ENCODE results near the gene SEMA3E. TPM values are rescaled to one million over a fixed set of nuclear protein-coding genes. Genes with fewer than 3 reads are reported as not detected.

SEMA3E gene
- total and polyA plus RNA-seq, 7 donors, result under 0.01 to 16.3 (median 7.8) TPM

DNA sequence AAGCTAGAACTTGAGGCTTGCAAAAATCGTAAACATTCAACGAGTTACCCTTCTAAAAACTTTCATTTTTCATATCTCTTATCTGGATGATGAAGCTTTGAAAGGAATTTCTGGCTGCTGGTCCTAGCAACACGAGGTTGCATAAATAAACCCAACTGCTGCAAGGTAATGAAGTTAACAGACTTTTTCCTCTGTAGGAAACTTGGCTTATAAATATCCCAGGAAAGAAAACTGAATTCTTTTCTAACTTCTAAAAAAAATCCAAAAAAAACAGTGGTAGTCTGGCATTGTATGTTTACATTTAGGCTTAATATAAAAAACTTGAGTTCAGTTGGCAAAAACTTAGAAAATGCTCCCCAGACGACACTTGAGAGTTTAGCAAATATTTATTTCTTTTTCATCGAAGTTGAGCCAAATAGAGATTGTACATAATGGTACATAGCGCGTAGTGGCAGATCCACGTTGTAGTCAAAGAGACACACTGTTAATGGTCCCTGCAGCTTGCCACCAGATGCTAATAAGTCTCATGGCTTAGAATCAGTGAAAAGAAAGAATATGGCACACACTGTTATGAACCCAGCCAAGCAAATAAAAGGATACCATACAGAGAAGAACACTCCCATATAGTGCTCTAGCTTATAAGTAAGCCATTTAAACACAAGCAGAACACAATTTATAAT, 285.9 kb downstream of the SEMA3E start:
- Histone ChIP-seq H3K9me3 (no peaks in the 10 kb centered on the region), H3K27me3 (no peaks in the 10 kb centered on the region), H3K36me3 (no peaks in the 10 kb centered on the region), H3K27ac (no peak overlapping the region), H3K4me3 (no peak overlapping the region), H3K4me1 (no peaks in the 10 kb centered on the region)
- 45 to 60% methylated on average over 8 of the region's 8 CpGs for WGBS, 2 donors
- intact Hi-C loops (cut with DNase I), result no loop called here
- DNase-seq, result no peak
- TF ChIP-seq EP300 (IDR thresholded peaks at IDR 0.05) (no peak), POLR2A (IDR thresholded peaks at IDR 0.05) (no peak), POLR2AphosphoS5 (IDR thresholded peaks at IDR 0.05) (no peak)
- TF ChIP-seq, protein P1, sequence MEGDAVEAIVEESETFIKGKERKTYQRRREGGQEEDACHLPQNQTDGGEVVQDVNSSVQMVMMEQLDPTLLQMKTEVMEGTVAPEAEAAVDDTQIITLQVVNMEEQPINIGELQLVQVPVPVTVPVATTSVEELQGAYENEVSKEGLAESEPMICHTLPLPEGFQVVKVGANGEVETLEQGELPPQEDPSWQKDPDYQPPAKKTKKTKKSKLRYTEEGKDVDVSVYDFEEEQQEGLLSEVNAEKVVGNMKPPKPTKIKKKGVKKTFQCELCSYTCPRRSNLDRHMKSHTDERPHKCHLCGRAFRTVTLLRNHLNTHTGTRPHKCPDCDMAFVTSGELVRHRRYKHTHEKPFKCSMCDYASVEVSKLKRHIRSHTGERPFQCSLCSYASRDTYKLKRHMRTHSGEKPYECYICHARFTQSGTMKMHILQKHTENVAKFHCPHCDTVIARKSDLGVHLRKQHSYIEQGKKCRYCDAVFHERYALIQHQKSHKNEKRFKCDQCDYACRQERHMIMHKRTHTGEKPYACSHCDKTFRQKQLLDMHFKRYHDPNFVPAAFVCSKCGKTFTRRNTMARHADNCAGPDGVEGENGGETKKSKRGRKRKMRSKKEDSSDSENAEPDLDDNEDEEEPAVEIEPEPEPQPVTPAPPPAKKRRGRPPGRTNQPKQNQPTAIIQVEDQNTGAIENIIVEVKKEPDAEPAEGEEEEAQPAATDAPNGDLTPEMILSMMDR (IDR thresholded peaks at IDR 0.05), result no peak

DNA sequence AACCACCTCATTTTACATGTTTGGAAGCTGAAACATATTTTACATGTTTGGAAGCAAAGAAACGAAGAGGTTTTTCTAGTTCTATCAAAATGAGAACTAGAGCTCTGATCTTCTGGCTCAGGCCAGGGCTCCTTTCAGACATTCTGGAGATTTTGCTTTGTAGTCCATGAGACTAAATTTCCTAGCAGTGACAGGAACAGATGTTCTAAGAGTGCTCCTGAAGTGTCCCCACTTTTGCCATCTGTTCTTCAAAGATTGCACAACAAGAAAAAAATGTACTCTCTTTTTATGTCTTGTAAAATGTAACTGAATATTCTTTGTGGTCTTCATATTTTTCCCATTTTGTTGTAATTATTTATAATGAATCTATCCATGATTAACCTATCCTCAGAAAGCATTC, 289.8 kb downstream of the SEMA3E start:
- Histone ChIP-seq H3K36me3 (no peaks in the 10 kb centered on the region), H3K4me1 (no peaks in the 10 kb centered on the region), H3K27ac (no peak overlapping the region), H3K4me3 (no peak overlapping the region), H3K9me3 (no peaks in the 10 kb centered on the region), H3K27me3 (no peaks in the 10 kb centered on the region)
- WGBS, 2 donors, result 82 to 86% methylated on average over 1 of the region's 1 CpG
- DNase-seq, result no peak
- TF ChIP-seq POLR2A (IDR thresholded peaks at IDR 0.05) (no peak), EP300 (IDR thresholded peaks at IDR 0.05) (no peak), POLR2AphosphoS5 (IDR thresholded peaks at IDR 0.05) (no peak)
- TF ChIP-seq, protein P1 (IDR thresholded peaks at IDR 0.05), result no peak
- intact Hi-C loops (cut with DNase I), result no loop called here

DNA sequence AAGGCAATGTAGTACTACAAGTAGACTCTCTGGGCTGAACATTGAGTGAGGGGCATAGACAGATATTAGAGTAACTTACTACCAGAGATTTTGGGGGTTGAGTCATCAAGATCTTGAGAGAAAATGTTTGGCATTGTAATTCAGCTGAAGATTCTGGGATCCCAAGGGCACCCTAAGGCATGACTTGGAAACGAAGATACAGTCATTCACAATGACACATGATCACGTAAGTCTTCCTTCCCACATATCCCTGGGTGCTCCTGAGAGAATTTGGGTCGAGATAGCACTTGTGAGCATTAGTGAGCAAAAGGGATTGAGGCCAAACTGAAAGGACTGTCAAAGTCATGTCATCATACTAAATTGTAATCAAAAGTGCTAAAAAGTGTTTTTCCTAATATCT, 293.8 kb downstream of the SEMA3E start:
- Histone ChIP-seq H3K4me1 (no peaks in the 10 kb centered on the region), H3K27ac (no peak overlapping the region), H3K36me3 (no peaks in the 10 kb centered on the region), H3K9me3 (peaks cover 0 to 4% (median 0%) of the 10 kb centered on the region in 4 donors), H3K27me3 (no peaks in the 10 kb centered on the region), H3K4me3 (no peak overlapping the region)
- intact Hi-C loops (cut with DNase I), result no loop called here
- TF ChIP-seq EP300 (IDR thresholded peaks at IDR 0.05) (no peak), POLR2AphosphoS5 (IDR thresholded peaks at IDR 0.05) (no peak), POLR2A (IDR thresholded peaks at IDR 0.05) (no peak)
- TF ChIP-seq, protein P1 (IDR thresholded peaks at IDR 0.05), result no peak
- no peak for DNase-seq
- WGBS, 2 donors, result 73 to 82% methylated on average over 3 of the region's 3 CpGs

DNA sequence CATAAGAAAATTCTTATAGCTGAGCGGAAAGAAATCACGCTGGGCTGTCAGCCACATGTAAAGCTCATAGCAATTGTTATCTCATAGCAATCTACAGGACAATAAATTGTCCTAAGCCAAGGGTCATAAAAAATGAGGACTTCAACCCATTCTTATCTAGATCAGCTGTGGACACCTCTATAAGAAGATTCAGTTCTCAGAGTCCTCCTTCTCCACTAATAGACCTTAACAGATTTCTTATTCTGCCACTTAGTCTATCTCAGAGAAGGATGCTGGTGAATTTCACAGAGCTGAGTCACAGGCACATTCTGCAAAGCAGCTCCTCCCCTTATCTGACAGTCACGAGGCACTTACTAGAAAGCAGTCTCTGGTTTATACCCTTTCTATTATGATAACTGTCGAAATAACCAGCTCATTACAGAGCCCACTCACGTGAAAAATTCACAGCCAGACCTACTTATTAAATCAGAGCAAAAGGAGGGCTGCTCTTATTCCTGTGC, 300.9 kb downstream of the SEMA3E start:
- WGBS, 2 donors, result 12 to 41% methylated on average over 5 of the region's 5 CpGs
- Histone ChIP-seq H3K4me3 (no peak overlapping the region), H3K9me3 (peaks cover 0 to 4% (median 1%) of the 10 kb centered on the region in 4 donors), H3K27me3 (no peaks in the 10 kb centered on the region), H3K4me1 (no peaks in the 10 kb centered on the region), H3K27ac (no peak overlapping the region), H3K36me3 (no peaks in the 10 kb centered on the region)
- no peak for DNase-seq
- intact Hi-C loops (cut with DNase I), result no loop called here
- TF ChIP-seq, protein P1 (IDR thresholded peaks at IDR 0.05), result no peak
- no peak for TF ChIP-seq POLR2AphosphoS5 (IDR thresholded peaks at IDR 0.05)
- no peak for TF ChIP-seq POLR2A (IDR thresholded peaks at IDR 0.05)
- TF ChIP-seq EP300 (IDR thresholded peaks at IDR 0.05), result no peak
